ENCODE results near the gene SPHK2.
"Not testable (repeated sequence)": the region's sequence is repeated elsewhere in the genome, so short reads cannot be mapped to it uniquely, and the experiment has no call there.

Gene SPHK2

GRCh38 chr19:48618916-48619691, at the start of gene SPHK2, which contains the start of gene RPL18:
Gene SPHK2, plus strand, starts transcription at chr19:48619506. Its CDS starts 1,009 bp downstream, at chr19:48620515.
Gene RPL18, minus strand, starts transcription at chr19:48619178. Its CDS starts 35 bp downstream, at chr19:48619143.
- DNase-seq: peak; percentile 98

GRCh38 chr19:48569814-48570213, 49.5 kb upstream of the SPHK2 start:
- DNase-seq: no peak

GRCh38 chr19:48571378-48572162, 47.7 kb upstream of the SPHK2 start:
- no peak for DNase-seq

DNA sequence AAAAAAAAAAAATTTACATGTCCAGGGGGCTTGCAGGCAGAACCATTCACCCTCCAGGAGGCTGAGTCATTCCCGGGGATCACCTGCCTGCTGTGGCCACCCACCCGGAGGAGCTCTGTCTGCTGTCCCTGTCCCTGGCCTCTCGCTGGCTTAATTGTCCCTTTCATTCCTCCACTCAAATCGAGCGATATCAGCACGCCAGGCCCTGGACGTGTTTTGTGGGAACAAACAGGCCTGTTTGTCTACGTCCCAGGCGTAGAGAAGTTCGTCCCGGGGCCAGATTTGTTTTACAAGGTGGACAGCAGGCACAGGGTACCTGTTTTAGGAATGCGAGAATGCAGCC, 46.2 kb upstream of the SPHK2 start:
- DNase-seq: no peak

GRCh38 chr19:48575931-48576622, 43.2 kb upstream of the SPHK2 start:
- DNase-seq: no peak

- not testable (repeated sequence) for DNase-seq
Measured at GRCh38 chr19:48577908-48578307, 41.4 kb upstream of the SPHK2 start.

DNA sequence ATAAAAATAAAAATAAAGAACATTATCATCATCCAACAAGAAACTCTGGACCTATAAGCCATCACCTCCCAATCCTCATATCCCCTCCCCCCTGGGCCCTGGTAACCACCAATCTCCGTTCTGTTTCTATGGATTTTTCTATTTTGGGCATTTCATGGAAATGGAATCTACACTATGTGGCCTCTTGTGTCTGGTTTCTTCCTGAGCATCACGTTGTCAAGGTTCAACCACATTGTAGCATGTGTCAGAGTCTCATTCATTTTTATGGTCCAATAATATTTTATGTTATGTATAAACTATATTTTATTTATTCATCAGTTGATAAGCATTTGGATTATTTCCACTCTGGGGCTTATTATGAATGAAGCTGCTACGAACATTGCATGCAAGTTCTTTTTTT, 40.4 kb upstream of the SPHK2 start:
- DNase-seq: no peak

DNA sequence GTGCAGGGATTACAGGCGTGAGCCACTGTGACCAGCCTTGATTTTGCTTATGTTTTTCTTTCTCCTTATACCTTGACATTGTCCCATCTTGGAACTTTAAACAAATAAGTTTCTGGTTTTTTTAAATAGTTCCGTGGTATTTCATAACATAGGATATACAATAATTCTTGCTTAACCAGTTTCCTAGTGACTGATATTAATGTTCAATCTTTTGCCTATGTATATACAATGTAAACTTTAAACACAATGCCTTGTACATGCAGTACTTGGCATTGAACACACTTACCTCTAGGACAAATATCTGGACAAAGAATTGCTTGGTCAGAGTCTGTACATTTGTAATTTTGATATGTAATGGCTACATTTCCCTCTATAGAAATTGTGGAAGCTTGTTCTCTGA, 37.1 kb upstream of the SPHK2 start:
- DNase-seq: no peak

DNA sequence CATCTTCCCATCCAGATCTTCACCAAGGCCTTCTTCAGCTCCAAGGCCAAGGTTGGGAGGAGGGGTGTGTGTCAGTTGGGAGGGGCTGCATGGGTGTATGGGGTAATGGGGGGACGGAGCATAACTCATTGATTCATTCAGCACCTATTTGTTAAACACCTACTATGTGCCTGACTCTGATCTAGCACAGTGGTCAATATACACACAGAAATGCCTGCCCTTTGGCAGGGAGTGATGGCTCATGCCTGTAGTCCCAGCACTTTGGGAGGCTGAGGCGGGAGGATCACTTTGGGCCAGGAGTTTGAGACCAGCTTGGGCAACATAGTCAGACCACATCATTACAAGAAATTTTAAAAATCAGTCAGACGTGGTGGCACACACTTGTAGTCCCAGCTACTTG, 31.9 kb upstream of the SPHK2 start:
- no peak for DNase-seq

- peak; percentile 86 for DNase-seq
Measured at GRCh38 chr19:48588670-48589401, 30.5 kb upstream of the SPHK2 start.

DNA sequence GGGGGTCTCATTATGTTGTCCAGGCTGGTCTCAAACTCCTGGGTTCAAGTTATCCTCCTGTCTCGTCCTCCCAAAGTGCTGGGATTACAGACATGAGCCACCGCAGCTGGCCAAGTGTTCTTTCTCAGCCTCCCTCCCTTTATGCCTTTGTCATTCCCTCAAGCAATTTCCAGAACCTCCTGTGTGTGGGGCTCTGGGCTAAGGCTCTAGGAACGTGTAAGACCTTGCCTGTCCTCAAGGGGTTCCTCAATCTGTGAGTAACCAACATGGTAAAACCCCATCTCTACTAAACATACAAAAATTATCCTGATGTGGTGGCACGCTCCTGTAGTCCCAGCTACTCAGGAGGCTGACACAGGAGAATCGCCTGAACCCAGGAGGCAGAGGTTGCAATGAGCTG, 28.3 kb upstream of the SPHK2 start:
- no peak for DNase-seq

GRCh38 chr19:48595171-48595570, 24.1 kb upstream of the SPHK2 start:
- no peak for DNase-seq

DNA sequence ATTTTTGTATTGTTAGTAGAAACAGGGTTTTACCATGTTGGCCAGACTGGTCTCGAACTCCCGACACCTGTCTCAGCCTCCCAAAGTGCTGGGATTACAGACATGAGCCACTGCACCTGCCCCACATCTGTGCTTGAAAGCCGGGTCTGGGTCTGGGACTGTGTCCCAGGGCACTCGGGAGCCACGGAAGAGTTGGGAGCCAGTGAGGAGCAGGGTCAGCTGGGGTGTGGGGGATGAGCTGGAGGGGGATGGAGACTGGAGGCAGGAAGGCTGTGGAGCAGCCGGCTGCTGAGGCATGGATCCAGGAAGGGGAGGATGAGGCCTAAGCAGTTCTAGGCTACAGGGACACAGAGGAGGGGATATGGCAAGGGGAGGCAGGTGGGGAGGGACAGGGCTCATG, 23.5 kb upstream of the SPHK2 start:
- no peak for DNase-seq

GRCh38 chr19:48596237-48596636, 23.1 kb upstream of the SPHK2 start:
- no peak for DNase-seq

DNA sequence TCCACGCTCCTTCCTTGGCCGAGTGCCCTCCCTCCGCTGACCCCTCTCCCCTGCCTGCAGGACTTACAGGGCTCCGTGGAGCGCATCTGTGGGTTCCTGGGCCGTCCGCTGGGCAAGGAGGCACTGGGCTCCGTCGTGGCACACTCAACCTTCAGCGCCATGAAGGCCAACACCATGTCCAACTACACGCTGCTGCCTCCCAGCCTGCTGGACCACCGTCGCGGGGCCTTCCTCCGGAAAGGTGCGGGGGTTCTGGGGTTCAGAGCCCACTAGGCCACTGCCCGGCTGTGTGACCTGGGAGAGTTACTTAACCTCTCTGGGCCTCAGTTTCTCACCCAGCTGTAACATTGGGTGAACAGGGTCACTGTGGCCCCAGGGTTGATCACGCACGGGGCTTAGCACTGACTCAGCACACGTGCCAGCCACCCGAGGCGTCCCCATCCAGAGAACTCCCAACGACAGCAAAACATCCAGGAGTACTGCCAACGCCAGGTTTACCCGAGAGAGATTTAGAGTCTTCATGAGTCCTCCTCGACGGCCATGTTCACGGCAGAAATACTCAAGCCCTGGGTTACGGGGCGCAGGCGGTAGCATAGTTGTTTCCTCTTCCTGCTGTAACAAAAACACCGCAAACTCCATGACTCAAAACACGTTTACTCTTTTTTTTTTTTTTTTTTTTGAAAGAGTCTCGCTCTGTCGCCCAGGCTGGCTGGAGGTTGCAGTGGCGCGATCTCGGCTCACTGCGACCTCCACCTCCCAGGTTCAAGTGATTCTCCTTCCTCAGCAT, 22.4 kb upstream of the SPHK2 start:
- DNase-seq: peak; percentile 73

DNA sequence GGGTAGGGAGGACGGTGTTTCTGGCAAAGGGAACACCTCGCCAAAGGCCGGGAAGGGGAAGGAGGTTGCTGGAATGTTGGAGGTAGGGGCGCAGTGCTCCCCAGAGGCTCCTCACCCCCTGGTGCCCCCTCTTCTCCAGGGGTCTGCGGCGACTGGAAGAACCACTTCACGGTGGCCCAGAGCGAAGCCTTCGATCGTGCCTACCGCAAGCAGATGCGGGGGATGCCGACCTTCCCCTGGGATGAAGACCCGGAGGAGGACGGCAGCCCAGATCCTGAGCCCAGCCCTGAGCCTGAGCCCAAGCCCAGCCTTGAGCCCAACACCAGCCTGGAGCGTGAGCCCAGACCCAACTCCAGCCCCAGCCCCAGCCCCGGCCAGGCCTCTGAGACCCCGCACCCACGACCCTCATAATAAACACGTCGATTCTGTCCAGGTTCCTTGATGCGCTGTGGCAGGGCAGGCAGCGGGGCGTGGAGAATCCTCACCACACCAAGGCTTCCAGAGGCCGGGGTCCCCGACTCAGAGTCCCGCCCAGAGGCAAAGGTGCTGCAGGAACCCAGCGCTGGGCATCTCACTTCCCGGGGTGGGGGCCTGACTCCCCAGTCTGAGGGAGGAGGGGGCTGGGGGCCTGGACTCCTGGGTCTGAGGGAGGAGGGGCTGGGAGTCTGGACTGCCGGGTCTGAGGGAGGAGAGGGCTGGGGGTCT, 20.2 kb upstream of the SPHK2 start:
- DNase-seq: no peak

DNA sequence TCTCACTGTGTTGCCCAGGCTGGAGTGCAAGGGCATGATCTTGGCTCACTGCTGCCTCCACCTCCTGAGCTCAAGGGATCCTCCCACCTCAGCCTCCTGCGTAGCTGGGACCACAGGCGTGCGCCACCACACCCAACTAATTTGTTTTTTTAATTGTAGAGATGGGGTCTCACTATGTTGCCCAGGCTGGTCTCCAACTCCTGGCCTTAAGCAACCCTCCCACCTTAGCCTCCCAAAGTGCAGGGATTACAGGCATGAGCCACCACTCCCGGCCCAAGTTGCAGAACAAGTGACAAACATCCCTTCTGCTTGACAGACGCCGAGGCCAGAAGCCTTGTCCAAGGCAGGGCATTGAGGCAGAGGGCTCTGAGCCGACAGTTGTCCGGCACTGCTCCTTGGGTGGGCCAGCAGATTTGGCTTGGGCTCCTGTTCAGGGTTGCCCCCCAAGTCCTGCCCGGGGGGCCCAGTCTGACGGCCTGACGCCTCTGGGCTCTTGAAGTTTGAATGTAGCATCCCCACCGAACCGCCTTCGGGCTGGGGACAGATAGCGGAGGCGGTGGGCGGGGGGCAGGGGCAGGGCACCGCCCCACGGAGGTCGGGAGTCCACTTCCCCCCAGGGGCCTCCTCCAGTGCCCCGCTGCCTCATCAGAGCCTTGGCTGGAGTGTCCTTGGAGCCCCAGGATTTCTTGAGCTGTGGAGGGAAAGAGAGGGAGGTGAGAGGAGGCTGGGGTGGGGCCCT, 18.5 kb upstream of the SPHK2 start:
- no peak for DNase-seq

DNA sequence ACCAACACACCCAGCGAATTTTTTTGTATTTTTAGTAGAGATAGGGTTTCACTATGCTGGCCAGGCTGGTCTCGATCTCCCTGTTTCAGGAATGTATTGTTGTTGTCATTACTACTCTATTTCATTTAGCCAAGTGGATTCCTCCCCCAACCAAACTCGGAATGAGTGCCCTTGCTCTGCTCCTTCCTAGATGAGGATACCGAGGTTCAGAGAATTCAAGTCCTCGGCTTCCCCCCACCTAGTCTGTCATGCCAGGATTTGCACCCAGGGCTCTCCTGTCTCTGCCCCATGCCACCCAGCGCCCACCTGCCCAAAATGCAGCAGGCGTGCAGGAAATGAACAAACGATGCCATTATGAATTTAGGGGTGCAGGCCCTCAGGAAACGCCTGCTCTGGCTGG, 16.3 kb upstream of the SPHK2 start:
- DNase-seq: no peak

DNA sequence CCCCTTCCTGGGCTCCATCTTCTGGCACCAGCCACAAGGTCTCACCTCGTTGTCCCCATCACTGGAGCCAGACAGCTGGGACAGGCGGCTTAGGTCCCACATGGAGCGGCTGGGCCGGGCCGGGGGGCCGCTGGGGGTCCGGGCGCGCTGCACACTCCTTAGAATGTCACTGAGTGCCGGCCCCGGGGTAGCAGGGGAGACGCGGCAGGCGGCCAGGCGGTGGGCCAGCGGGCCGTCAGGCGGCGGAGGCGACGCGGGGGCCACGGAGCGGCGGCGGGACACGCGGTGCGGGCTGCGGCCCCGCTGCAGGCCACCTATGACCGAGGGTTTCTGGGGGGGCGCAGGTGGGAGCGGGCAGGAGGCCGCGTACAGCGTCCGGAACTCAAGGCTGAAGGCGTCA, 15.9 kb upstream of the SPHK2 start:
- no peak for DNase-seq

DNA sequence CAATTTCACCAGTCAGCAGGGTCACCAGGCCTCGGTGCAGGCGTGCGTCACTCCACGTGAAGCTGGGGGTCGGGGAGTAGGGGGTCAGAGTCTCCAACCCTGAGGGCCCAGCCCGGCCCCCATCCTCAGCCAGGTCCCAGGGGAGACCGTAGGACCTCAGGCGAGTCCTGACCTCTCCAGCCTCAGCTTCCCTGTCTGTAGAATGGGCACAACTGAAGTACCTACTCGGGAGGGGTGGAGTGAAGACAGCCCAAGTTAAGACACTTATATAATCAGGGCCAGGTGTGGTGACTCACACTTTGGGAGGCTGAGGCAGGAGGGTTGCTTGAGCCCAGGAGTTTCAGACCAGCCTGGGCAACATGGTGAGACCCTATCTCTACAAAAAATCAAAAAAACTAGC, 15.5 kb upstream of the SPHK2 start:
- DNase-seq: no peak
